TTC549 (cell line): ENCODE measurements around the gene ZSCAN21.
A peak's percentile ranks its signal among the peaks of the same experiment; 100 is the strongest.

ENCODE experiments used
- FAIRE-seq: peaks from 2 replicates; lab custom pipeline; 2012; peaks lifted over from hg19 to GRCh38; lab: Jason Lieb, UNC

The ZSCAN21 gene

GRCh38 chr7:100077205-100077604 lies 27.6 kb downstream of the ZSCAN21 start:
- no peak for FAIRE-seq

GRCh38 chr7:100079024-100079560 lies 29.5 kb downstream of the ZSCAN21 start:
- no peak for FAIRE-seq

- FAIRE-seq, result no peak
Observed at GRCh38 chr7:100080907-100081534, 31.4 kb downstream of the ZSCAN21 start.

GRCh38 chr7:100081535-100082102 lies 32.0 kb downstream of the ZSCAN21 start, which contains the start of gene ZNF3:
Gene ZNF3 (minus strand): TSS chr7:100081723. CDS start chr7:100077357, 4,366 bp downstream.
- FAIRE-seq, result peak; percentile 82

GRCh38 chr7:100082978-100083377 lies 33.4 kb downstream of the ZSCAN21 start:
- FAIRE-seq, result no peak

GRCh38 chr7:100085515-100085914 lies 35.9 kb downstream of the ZSCAN21 start:
- no peak for FAIRE-seq

GRCh38 chr7:100087055-100087750 lies 37.6 kb downstream of the ZSCAN21 start:
- FAIRE-seq, result peak; percentile 90

GRCh38 chr7:100088095-100088620 lies 38.6 kb downstream of the ZSCAN21 start:
- FAIRE-seq, result no peak

GRCh38 chr7:100088621-100089457 lies 39.3 kb downstream of the ZSCAN21 start, which contains the start of gene COPS6:
Gene COPS6 (plus strand): TSS chr7:100088969. CDS start chr7:100088991, 22 bp downstream.
- no peak for FAIRE-seq

- no peak for FAIRE-seq
Observed at GRCh38 chr7:100089458-100090196, 40.1 kb downstream of the ZSCAN21 start.

GRCh38 chr7:100090527-100091410 lies 41.2 kb downstream of the ZSCAN21 start:
- FAIRE-seq, result no peak

GRCh38 chr7:100091411-100092181 lies 42.0 kb downstream of the ZSCAN21 start:
- FAIRE-seq, result no peak

GRCh38 chr7:100093054-100093453 lies 43.5 kb downstream of the ZSCAN21 start:
- FAIRE-seq, result no peak

GRCh38 chr7:100093498-100093897 lies 43.9 kb downstream of the ZSCAN21 start:
- FAIRE-seq, result no peak

GRCh38 chr7:100093925-100094486 lies 44.4 kb downstream of the ZSCAN21 start:
- no peak for FAIRE-seq

GRCh38 chr7:100095289-100095688 lies 45.7 kb downstream of the ZSCAN21 start:
- no peak for FAIRE-seq

GRCh38 chr7:100095704-100096103 lies 46.1 kb downstream of the ZSCAN21 start:
- no peak for FAIRE-seq

GRCh38 chr7:100098913-100099312 lies 49.3 kb downstream of the ZSCAN21 start:
- no peak for FAIRE-seq

- no peak for FAIRE-seq
Observed at GRCh38 chr7:100099452-100099851, 49.9 kb downstream of the ZSCAN21 start.
